ENCODE results near the gene IRAG1. TPM values are rescaled to one million over a fixed set of nuclear protein-coding genes. Genes with fewer than 3 reads are reported as not detected.

Gene IRAG1
- total RNA-seq, 2 experiments from 2014 or later, result not detected

GRCh38 chr11:10725907-10726253 lies 32.3 kb upstream of the IRAG1 start:
- no peaks in the 10 kb centered on the region for H3K9me3 Mint-ChIP-seq (ENCODE audit: low read depth)
- intact Hi-C loops (cut with DNase I, micrococcal nuclease), result loop anchor here in 1 of 2 experiments (2.0 kb wide), 1 partner anchor 185 kb away; the partner anchor contains the start of gene RNF141

GRCh38 chr11:10725114-10725906 lies 31.8 kb upstream of the IRAG1 start:
- POLR2A ChIA-PET, result interaction anchor here (0.6 kb wide), 2 partner anchors 79 to 148 kb away, joined by 4 read pairs; no protein-coding TSS in a partner anchor
- H3K4me3 Mint-ChIP-seq, result no peak overlapping the region
- H3K36me3 Mint-ChIP-seq (ENCODE audit: low read depth), result no peaks in the 10 kb centered on the region
- H3K4me1 Mint-ChIP-seq, result peaks cover 24% of the 10 kb centered on the region
- intact Hi-C loops (cut with DNase I, micrococcal nuclease), result no loop called here
- CTCF ChIA-PET, result interaction anchor here (0.6 to 1.0 kb wide), 2 partner anchors 10 kb away, joined by 3 read pairs; no protein-coding TSS in a partner anchor
- DNase-seq (peak; percentile 54), ATAC-seq (peak; percentile 77)
- no peaks in the 10 kb centered on the region for H3K9me3 Mint-ChIP-seq (ENCODE audit: low read depth)
- H3K27ac Mint-ChIP-seq, result peak overlapping the region; percentile 68
- peaks cover 13% of the 10 kb centered on the region for H3K27me3 Mint-ChIP-seq

More at GRCh38 chr11:10725907-10726253, 32.3 kb upstream of the IRAG1 start:
- ATAC-seq, result peak; percentile 74
- Mint-ChIP-seq H3K4me3 (no peak overlapping the region), H3K27me3 (peaks cover 15% of the 10 kb centered on the region), H3K36me3 (ENCODE audit: low read depth) (no peaks in the 10 kb centered on the region), H3K27ac (peak overlapping the region; percentile 68), H3K4me1 (peaks cover 24% of the 10 kb centered on the region)
- ChIA-PET CTCF (interaction anchor here (0.7 to 1.0 kb wide), 2 partner anchors 9 to 17 kb away, joined by 3 to 4 read pairs; no protein-coding TSS in a partner anchor), POLR2A (interaction anchor here (0.6 to 0.7 kb wide), 3 partner anchors 45 to 274 kb away, joined by 4 to 5 read pairs (median 4); no protein-coding TSS in a partner anchor)
- no peak for DNase-seq

GRCh38 chr11:10722307-10722706 lies 28.8 kb upstream of the IRAG1 start:
- intact Hi-C loops (cut with DNase I, micrococcal nuclease), result no loop called here
- no peak overlapping the region for H3K27ac Mint-ChIP-seq
- CTCF ChIA-PET, result interaction anchor here (0.7 kb wide), 1 partner anchor 155 kb away, joined by 4 read pairs; no protein-coding TSS in a partner anchor

GRCh38 chr11:10720881-10721376 lies 27.4 kb upstream of the IRAG1 start:
- intact Hi-C loops (cut with DNase I, micrococcal nuclease), result no loop called here
- no peak overlapping the region for H3K27ac Mint-ChIP-seq
- POLR2A ChIA-PET, result interaction anchor here (0.6 kb wide), 1 partner anchor 8 kb away, joined by 3 read pairs; no protein-coding TSS in a partner anchor
- no peaks in the 10 kb centered on the region for H3K9me3 Mint-ChIP-seq (ENCODE audit: low read depth)
- H3K36me3 Mint-ChIP-seq (ENCODE audit: low read depth), result no peaks in the 10 kb centered on the region
- CTCF ChIA-PET, result interaction anchor here (0.6 kb wide), 1 partner anchor 15 kb away, joined by 3 read pairs; no protein-coding TSS in a partner anchor
- ATAC-seq, result no peak
- peaks cover 18% of the 10 kb centered on the region for H3K27me3 Mint-ChIP-seq
- peaks cover 12% of the 10 kb centered on the region for H3K4me1 Mint-ChIP-seq
- H3K4me3 Mint-ChIP-seq, result no peak overlapping the region
- no peak for DNase-seq

More at GRCh38 chr11:10722307-10722706, 28.8 kb upstream of the IRAG1 start:
- H3K9me3 Mint-ChIP-seq (ENCODE audit: low read depth), result no peaks in the 10 kb centered on the region
- ATAC-seq, result no peak
- H3K4me1 Mint-ChIP-seq, result peaks cover 22% of the 10 kb centered on the region
- no peak for DNase-seq
- H3K27me3 Mint-ChIP-seq, result peaks cover 18% of the 10 kb centered on the region
- no peak overlapping the region for H3K4me3 Mint-ChIP-seq
- no peaks in the 10 kb centered on the region for H3K36me3 Mint-ChIP-seq (ENCODE audit: low read depth)
- POLR2A ChIA-PET, result no interaction called here

GRCh38 chr11:10719616-10720015 lies 26.1 kb upstream of the IRAG1 start:
- Mint-ChIP-seq H3K9me3 (ENCODE audit: low read depth) (no peaks in the 10 kb centered on the region), H3K4me1 (no peaks in the 10 kb centered on the region), H3K36me3 (ENCODE audit: low read depth) (no peaks in the 10 kb centered on the region), H3K27me3 (peaks cover 21% of the 10 kb centered on the region), H3K27ac (no peak overlapping the region), H3K4me3 (no peak overlapping the region)
- ChIA-PET CTCF (interaction anchor here (0.6 to 0.7 kb wide), 2 partner anchors 15 to 70 kb away, joined by 3 read pairs; no protein-coding TSS in a partner anchor), POLR2A (no interaction called here)
- no peak for DNase-seq
- no peak for ATAC-seq
- intact Hi-C loops (cut with DNase I, micrococcal nuclease), result no loop called here

- CTCF ChIA-PET, result no interaction called here
- POLR2A ChIA-PET, result no interaction called here
- Mint-ChIP-seq H3K27me3 (peaks cover 10% of the 10 kb centered on the region), H3K4me1 (no peaks in the 10 kb centered on the region), H3K9me3 (ENCODE audit: low read depth) (no peaks in the 10 kb centered on the region), H3K27ac (no peak overlapping the region), H3K4me3 (no peak overlapping the region), H3K36me3 (ENCODE audit: low read depth) (no peaks in the 10 kb centered on the region)
- ATAC-seq (no peak), DNase-seq (no peak)
- intact Hi-C loops (cut with DNase I, micrococcal nuclease), result no loop called here
Observed at GRCh38 chr11:10716543-10717259, 23.1 kb upstream of the IRAG1 start.

- no peaks in the 10 kb centered on the region for H3K9me3 Mint-ChIP-seq (ENCODE audit: low read depth)
- H3K4me1 Mint-ChIP-seq, result no peaks in the 10 kb centered on the region
- no peak overlapping the region for H3K27ac Mint-ChIP-seq
- no peak overlapping the region for H3K4me3 Mint-ChIP-seq
- DNase-seq (no peak), ATAC-seq (no peak)
- intact Hi-C loops (cut with DNase I, micrococcal nuclease), result no loop called here
- ChIA-PET CTCF (no interaction called here), POLR2A (no interaction called here)
- H3K27me3 Mint-ChIP-seq, result peaks cover 9% of the 10 kb centered on the region
- no peaks in the 10 kb centered on the region for H3K36me3 Mint-ChIP-seq (ENCODE audit: low read depth)
Observed at GRCh38 chr11:10716122-10716521, 22.6 kb upstream of the IRAG1 start.

- Mint-ChIP-seq H3K4me3 (no peak overlapping the region), H3K36me3 (ENCODE audit: low read depth) (no peaks in the 10 kb centered on the region), H3K4me1 (no peaks in the 10 kb centered on the region), H3K27ac (no peak overlapping the region), H3K27me3 (peaks cover 9% of the 10 kb centered on the region), H3K9me3 (ENCODE audit: low read depth) (no peaks in the 10 kb centered on the region)
- POLR2A ChIA-PET, result no interaction called here
- DNase-seq (no peak), ATAC-seq (no peak)
- intact Hi-C loops (cut with DNase I, micrococcal nuclease), result no loop called here
- CTCF ChIA-PET, result no interaction called here
Observed at GRCh38 chr11:10715571-10715970, 22.0 kb upstream of the IRAG1 start.

- Mint-ChIP-seq H3K4me3 (no peak overlapping the region), H3K9me3 (ENCODE audit: low read depth) (no peaks in the 10 kb centered on the region), H3K4me1 (no peaks in the 10 kb centered on the region), H3K36me3 (ENCODE audit: low read depth) (no peaks in the 10 kb centered on the region), H3K27ac (no peak overlapping the region), H3K27me3 (no peaks in the 10 kb centered on the region)
- ATAC-seq (no peak), DNase-seq (no peak)
- CTCF ChIA-PET, result interaction anchor here (0.7 to 1.7 kb wide), 5 partner anchors 12 to 258 kb away, joined by 3 to 6 read pairs (median 3); partner anchors contain the start of gene IRAG1
- POLR2A ChIA-PET, result no interaction called here
- intact Hi-C loops (cut with DNase I, micrococcal nuclease), result no loop called here
Observed at GRCh38 chr11:10709299-10710086, 15.9 kb upstream of the IRAG1 start.

GRCh38 chr11:10708131-10708530 lies 14.6 kb upstream of the IRAG1 start:
- no peak for DNase-seq
- intact Hi-C loops (cut with DNase I, micrococcal nuclease), result no loop called here
- CTCF ChIA-PET, result interaction anchor here (1.4 to 1.7 kb wide), 3 partner anchors 14 to 134 kb away, joined by 3 to 6 read pairs (median 3); partner anchors contain the start of gene IRAG1
- no peaks in the 10 kb centered on the region for H3K36me3 Mint-ChIP-seq (ENCODE audit: low read depth)
- H3K4me1 Mint-ChIP-seq, result no peaks in the 10 kb centered on the region
- POLR2A ChIA-PET, result no interaction called here
- H3K27me3 Mint-ChIP-seq, result no peaks in the 10 kb centered on the region
- H3K9me3 Mint-ChIP-seq (ENCODE audit: low read depth), result no peaks in the 10 kb centered on the region
- no peak for ATAC-seq
- H3K27ac Mint-ChIP-seq, result no peak overlapping the region
- no peak overlapping the region for H3K4me3 Mint-ChIP-seq

- ATAC-seq (no peak), DNase-seq (no peak)
- H3K9me3 Mint-ChIP-seq (ENCODE audit: low read depth), result no peaks in the 10 kb centered on the region
- no peak overlapping the region for H3K27ac Mint-ChIP-seq
- H3K36me3 Mint-ChIP-seq (ENCODE audit: low read depth), result no peaks in the 10 kb centered on the region
- intact Hi-C loops (cut with DNase I, micrococcal nuclease), result no loop called here
- no peaks in the 10 kb centered on the region for H3K27me3 Mint-ChIP-seq
- no peaks in the 10 kb centered on the region for H3K4me1 Mint-ChIP-seq
- CTCF ChIA-PET, result interaction anchor here (0.7 kb wide), 1 partner anchor 965 kb away, joined by 3 read pairs; no protein-coding TSS in a partner anchor
- POLR2A ChIA-PET, result no interaction called here
- H3K4me3 Mint-ChIP-seq, result no peak overlapping the region
Observed at GRCh38 chr11:10701982-10702381, 8.4 kb upstream of the IRAG1 start.

Data from activated CD4-positive, alpha-beta T cell treated with anti-CD3 and anti-CD28 coated beads for 36 hours (primary cell).